Activated CD4-positive, alpha-beta T cell treated with anti-CD3 and anti-CD28 coated beads, Interleukin-2, Interleukin-4, amounts not matched to agents 100 ng/mL and 50 ng/mL, durations not matched to agents 16 hours and 8 hours (primary cell): Measurements from ENCODE around the gene PSAPL1.

Experiments
- DNase-seq: peaks from one replicate; pipeline ENCODE4 v3.0.0-alpha.2; 2020; ENCODE audit warnings: low spot score

Gene PSAPL1

GRCh38 chr4:7418131-7418943 lies 16.4 kb downstream of the PSAPL1 start:
- DNase-seq: no peak

GRCh38 chr4:7417639-7418038 lies 17.1 kb downstream of the PSAPL1 start:
- DNase-seq: no peak

GRCh38 chr4:7416745-7417432 lies 17.8 kb downstream of the PSAPL1 start:
- DNase-seq: no peak

GRCh38 chr4:7415927-7416686 lies 18.6 kb downstream of the PSAPL1 start:
- no peak for DNase-seq

- no peak for DNase-seq
These were observed 19.8 kb downstream of the PSAPL1 start for GRCh38 chr4:7414736-7415510.

- no peak for DNase-seq
These were observed 20.7 kb downstream of the PSAPL1 start for GRCh38 chr4:7414046-7414445.

GRCh38 chr4:7412554-7412912 lies 22.2 kb downstream of the PSAPL1 start:
- DNase-seq: no peak

- DNase-seq: no peak
These were observed 22.7 kb downstream of the PSAPL1 start for GRCh38 chr4:7411896-7412553.

- no peak for DNase-seq
These were observed 23.2 kb downstream of the PSAPL1 start for GRCh38 chr4:7411491-7411890.

GRCh38 chr4:7410446-7410845 lies 24.3 kb downstream of the PSAPL1 start:
- no peak for DNase-seq

GRCh38 chr4:7408166-7408565 lies 26.6 kb downstream of the PSAPL1 start:
- DNase-seq: no peak

GRCh38 chr4:7403001-7403400 lies 31.7 kb downstream of the PSAPL1 start:
- DNase-seq: no peak

GRCh38 chr4:7402526-7402925 lies 32.2 kb downstream of the PSAPL1 start:
- DNase-seq: no peak

- no peak for DNase-seq
These were observed 33.9 kb downstream of the PSAPL1 start for GRCh38 chr4:7400671-7401298.

- no peak for DNase-seq
These were observed 35.1 kb downstream of the PSAPL1 start for GRCh38 chr4:7399440-7400234.

- DNase-seq: no peak
These were observed 35.8 kb downstream of the PSAPL1 start for GRCh38 chr4:7398788-7399439.

- DNase-seq: no peak
These were observed 36.7 kb downstream of the PSAPL1 start for GRCh38 chr4:7398104-7398423.

- DNase-seq: no peak
These were observed 37.3 kb downstream of the PSAPL1 start for GRCh38 chr4:7397206-7398103.
